Measurements from ENCODE around the gene SYPL2. TPM values are rescaled to one million over a fixed set of nuclear protein-coding genes. Genes with fewer than 3 reads are reported as not detected.
A peak's percentile ranks its signal among the peaks of the same experiment; 100 is the strongest.

Gene SYPL2
- total RNA-seq, 1 donor from 2014 or later, result not detected

DNA sequence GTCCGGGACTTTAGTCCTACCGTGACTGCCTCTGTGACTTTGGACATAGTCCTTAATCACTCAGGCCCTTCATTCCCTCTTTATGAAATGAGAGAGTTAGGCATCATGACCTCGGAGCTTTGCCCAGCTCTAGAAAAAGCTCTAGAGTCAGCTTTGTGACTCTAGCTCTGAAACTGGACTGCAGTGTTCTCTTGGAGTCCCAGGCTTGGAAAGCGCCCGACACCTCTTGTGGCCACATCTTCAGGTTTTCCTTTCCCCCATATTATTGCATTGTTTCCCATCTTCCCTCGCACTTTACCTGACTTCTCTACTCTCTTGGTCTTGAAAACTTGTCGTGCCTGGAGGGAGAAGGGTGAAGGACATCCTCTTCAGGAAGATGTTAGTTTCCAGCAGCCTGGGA lies 55.7 kb downstream of the SYPL2 start:
- no peak overlapping the region for H3K4me3 Mint-ChIP-seq
- H3K4me1 Mint-ChIP-seq, result peaks cover 8% of the 10 kb centered on the region
- no peak overlapping the region for H3K27ac ChIP-seq
- H4K20me1 ChIP-seq (ENCODE audit: low read depth), result no peaks in the 10 kb centered on the region
- peaks cover 4% of the 10 kb centered on the region for H3K27me3 ChIP-seq
- H3K9me3 ChIP-seq (ENCODE audit: low read depth), result no peaks in the 10 kb centered on the region
- no peak overlapping the region for H3K4me2 ChIP-seq
- H3K27ac Mint-ChIP-seq, result no peak overlapping the region
- no peak for DNase-seq (ENCODE audit: low spot score)
- no peaks in the 10 kb centered on the region for H3F3A ChIP-seq (ENCODE audit: low read depth)
- H3K4me3 ChIP-seq, result no peak overlapping the region
- no peak overlapping the region for H2AFZ ChIP-seq (replicated peaks)
- H3K9ac ChIP-seq, result no peak overlapping the region
- H3K27me3 Mint-ChIP-seq (ENCODE audit: insufficient read depth, low read depth), result peaks cover 12% of the 10 kb centered on the region
- no peaks in the 10 kb centered on the region for H3K4me1 ChIP-seq
- H3K9me3 Mint-ChIP-seq, result no peaks in the 10 kb centered on the region
- no peaks in the 10 kb centered on the region for H3K36me3 Mint-ChIP-seq
- TF ChIP-seq EZH2 (IDR thresholded peaks at IDR 0.05) (no peak), EZH2phosphoT487 (IDR thresholded peaks at IDR 0.05) (no peak)
- TF ChIP-seq, protein P1, sequence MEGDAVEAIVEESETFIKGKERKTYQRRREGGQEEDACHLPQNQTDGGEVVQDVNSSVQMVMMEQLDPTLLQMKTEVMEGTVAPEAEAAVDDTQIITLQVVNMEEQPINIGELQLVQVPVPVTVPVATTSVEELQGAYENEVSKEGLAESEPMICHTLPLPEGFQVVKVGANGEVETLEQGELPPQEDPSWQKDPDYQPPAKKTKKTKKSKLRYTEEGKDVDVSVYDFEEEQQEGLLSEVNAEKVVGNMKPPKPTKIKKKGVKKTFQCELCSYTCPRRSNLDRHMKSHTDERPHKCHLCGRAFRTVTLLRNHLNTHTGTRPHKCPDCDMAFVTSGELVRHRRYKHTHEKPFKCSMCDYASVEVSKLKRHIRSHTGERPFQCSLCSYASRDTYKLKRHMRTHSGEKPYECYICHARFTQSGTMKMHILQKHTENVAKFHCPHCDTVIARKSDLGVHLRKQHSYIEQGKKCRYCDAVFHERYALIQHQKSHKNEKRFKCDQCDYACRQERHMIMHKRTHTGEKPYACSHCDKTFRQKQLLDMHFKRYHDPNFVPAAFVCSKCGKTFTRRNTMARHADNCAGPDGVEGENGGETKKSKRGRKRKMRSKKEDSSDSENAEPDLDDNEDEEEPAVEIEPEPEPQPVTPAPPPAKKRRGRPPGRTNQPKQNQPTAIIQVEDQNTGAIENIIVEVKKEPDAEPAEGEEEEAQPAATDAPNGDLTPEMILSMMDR (IDR thresholded peaks at IDR 0.05), result no peak
- H3K36me3 ChIP-seq, result no peaks in the 10 kb centered on the region
- no peaks in the 10 kb centered on the region for H3K79me2 ChIP-seq (ENCODE audit: low read depth)

- no peak for TF ChIP-seq EZH2 (IDR thresholded peaks at IDR 0.05)
- H3K9me3 Mint-ChIP-seq, result no peaks in the 10 kb centered on the region
These were observed 57.4 kb downstream of the SYPL2 start for GRCh38 chr1:109523706-109524105.

DNA sequence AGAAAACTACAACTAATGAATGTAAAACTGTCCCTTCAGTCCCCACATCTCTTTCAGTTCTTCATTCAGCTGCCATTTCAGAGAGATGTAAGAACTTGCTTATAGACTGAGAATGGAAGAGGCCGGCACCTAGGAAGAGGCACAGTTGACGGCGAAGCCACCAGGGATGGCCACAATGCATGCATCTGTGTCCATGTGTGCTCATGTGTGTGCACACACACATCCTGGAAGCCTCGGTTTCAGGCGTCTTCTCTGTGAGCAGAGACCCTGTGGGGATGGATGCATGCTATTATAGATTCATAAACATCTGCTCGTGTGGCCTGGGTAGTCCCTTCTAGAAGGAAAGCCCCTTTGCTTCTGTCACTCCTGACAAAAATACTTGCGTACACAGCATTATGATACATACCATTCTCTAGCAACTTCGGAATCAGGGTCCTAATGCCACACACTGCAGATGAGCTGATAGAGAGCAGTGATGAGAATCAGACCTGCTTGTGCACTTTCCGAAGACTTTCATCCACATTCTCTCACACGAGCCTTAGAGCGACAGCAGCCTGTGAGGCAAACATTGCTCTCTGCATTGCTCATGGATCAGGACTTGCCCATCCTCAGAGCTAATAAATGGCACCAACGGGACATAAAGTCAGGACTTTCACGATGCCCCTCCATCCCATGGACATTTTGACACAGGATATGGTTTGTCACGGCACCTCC lies 60.9 kb downstream of the SYPL2 start:
- Histone ChIP-seq H3K4me1 (peaks cover 12% of the 10 kb centered on the region), H3K36me3 (no peaks in the 10 kb centered on the region), H3K4me3 (no peak overlapping the region), H3K79me2 (ENCODE audit: low read depth) (no peaks in the 10 kb centered on the region), H3K4me2 (no peak overlapping the region), H3K9ac (no peak overlapping the region), H3K9me3 (ENCODE audit: low read depth) (no peaks in the 10 kb centered on the region), H2AFZ (replicated peaks) (no peak overlapping the region), H3K27me3 (peaks cover 4% of the 10 kb centered on the region), H4K20me1 (ENCODE audit: low read depth) (no peaks in the 10 kb centered on the region), H3F3A (ENCODE audit: low read depth) (peaks cover 5% of the 10 kb centered on the region), H3K27ac (no peak overlapping the region)
- Mint-ChIP-seq H3K9me3 (no peaks in the 10 kb centered on the region), H3K27ac (peak overlapping the region; percentile 4), H3K4me3 (no peak overlapping the region), H3K36me3 (no peaks in the 10 kb centered on the region), H3K4me1 (peaks cover 22% of the 10 kb centered on the region), H3K27me3 (ENCODE audit: insufficient read depth, low read depth) (peaks cover 9% of the 10 kb centered on the region)
- TF ChIP-seq, protein P1 (IDR thresholded peaks at IDR 0.05), result no peak
- DNase-seq (ENCODE audit: low spot score), result no peak

More at GRCh38 chr1:109523706-109524105, 57.4 kb downstream of the SYPL2 start:
- Histone ChIP-seq H3K27me3 (peaks cover 4% of the 10 kb centered on the region), H2AFZ (replicated peaks) (no peak overlapping the region), H3K79me2 (ENCODE audit: low read depth) (no peaks in the 10 kb centered on the region), H3F3A (ENCODE audit: low read depth) (no peaks in the 10 kb centered on the region), H3K27ac (no peak overlapping the region), H4K20me1 (ENCODE audit: low read depth) (no peaks in the 10 kb centered on the region), H3K9ac (no peak overlapping the region), H3K36me3 (no peaks in the 10 kb centered on the region), H3K4me3 (no peak overlapping the region), H3K4me1 (no peaks in the 10 kb centered on the region), H3K9me3 (ENCODE audit: low read depth) (no peaks in the 10 kb centered on the region), H3K4me2 (no peak overlapping the region)
- Mint-ChIP-seq H3K27ac (no peak overlapping the region), H3K4me1 (peaks cover 6% of the 10 kb centered on the region), H3K4me3 (no peak overlapping the region), H3K27me3 (ENCODE audit: insufficient read depth, low read depth) (peaks cover 12% of the 10 kb centered on the region), H3K36me3 (no peaks in the 10 kb centered on the region)
- DNase-seq (ENCODE audit: low spot score), result no peak

Data from neural progenitor cell (in vitro differentiated cells).